HG03135 (cell line): Measurements from ENCODE around the gene ZNF697.
"Not testable (repeated sequence)": the region's sequence is repeated elsewhere in the genome, so short reads cannot be mapped to it uniquely, and the experiment has no call there.

ENCODE experiments used
- ATAC-seq: cut with Tn5 transposase; IDR thresholded peaks from one replicate; pipeline ENCODE4 v1.9.1; 2021; ENCODE audit warnings: mild to moderate bottlenecking, moderate library complexity; ENCODE audit not compliant: unreplicated experiment

The ZNF697 gene

DNA sequence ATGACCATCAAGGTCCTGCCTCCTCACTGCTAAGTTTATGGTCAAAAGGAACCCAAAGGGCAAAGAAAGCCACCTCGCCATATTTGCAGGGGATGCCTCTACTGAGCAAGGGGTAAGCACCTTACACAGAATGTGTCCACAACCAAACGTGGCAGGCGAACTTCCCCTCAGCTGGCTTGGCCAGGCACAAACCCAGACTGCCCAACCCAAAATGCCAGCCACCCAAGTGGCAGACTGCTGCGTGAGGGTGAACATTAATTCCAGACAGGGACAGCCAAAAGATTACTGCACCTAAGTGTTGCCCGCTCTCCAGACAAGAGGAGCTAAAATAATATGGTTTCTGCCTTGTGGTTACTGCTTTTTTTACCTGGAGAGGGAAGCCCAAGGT, 16.0 kb downstream of the ZNF697 start:
- no peak for ATAC-seq

DNA sequence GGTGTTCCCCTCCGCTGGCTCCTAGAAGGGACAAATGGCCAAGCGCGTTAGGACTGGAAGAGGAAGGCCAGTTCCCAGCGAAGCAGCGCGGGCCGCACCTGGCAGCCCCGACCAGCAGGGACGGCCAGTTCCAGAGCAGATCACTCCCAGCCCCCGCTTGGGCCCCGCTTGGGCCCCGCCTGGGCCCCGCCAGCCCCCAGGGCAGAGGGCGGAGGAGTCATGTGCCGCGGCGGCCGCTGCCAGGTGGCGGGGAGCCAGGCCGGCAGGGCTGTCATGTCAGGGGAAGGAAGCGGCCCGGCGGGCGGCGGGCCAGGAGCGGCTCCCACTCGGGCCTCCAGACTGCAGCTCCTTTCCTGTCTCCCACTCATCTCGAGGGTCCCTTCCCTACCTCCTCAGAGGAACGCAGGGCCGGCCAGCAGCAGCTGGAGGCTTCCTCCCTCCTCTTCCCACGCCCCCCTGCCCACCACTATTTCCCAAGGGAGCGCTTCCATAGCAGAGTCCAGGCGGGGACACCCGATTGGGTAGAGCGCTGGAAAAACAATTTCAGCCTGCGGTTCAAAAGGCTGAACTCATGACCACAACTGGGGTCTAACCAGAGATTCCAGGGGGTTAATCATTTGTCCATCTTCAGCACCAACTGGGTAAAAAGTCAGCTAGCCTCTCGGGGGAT, 16.5 kb downstream of the ZNF697 start:
- peak; percentile 66 for ATAC-seq

DNA sequence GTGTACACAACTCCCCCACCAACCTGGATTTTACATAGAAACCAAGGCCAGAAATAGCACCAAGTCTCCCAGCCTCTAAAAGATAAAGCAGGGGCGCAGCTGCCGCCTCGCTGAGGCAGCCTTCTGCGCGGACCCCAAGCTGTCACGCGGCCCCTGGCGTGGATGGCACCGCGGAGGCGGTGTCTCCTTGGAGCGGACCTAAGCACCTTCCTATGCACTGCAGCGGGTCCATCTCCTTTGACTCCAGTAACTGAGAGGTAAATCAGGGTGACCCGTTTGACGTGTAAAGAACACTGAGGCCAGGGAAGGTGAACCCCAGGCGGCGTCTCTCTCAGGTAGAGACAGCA, 17.0 kb downstream of the ZNF697 start:
- peak; percentile 11 for ATAC-seq

DNA sequence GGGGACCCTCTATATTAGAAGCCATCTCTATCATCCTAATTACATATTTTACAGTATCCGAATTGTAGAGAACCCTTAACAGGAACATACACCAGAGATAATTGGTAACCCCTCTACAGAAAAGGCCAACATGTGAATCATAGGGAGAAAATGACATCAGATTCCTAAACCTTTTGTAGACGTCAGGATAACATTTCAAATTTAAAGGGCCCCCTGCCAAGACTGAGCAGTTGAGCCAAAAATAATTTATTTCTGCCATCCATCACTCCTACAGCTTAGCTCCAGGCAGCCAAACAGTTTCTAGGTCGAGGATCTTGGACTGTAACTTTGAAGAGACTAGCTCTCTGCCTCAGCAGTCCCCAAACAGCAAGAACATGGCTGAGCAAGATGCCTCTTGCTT, 21.2 kb downstream of the ZNF697 start:
- no peak for ATAC-seq

DNA sequence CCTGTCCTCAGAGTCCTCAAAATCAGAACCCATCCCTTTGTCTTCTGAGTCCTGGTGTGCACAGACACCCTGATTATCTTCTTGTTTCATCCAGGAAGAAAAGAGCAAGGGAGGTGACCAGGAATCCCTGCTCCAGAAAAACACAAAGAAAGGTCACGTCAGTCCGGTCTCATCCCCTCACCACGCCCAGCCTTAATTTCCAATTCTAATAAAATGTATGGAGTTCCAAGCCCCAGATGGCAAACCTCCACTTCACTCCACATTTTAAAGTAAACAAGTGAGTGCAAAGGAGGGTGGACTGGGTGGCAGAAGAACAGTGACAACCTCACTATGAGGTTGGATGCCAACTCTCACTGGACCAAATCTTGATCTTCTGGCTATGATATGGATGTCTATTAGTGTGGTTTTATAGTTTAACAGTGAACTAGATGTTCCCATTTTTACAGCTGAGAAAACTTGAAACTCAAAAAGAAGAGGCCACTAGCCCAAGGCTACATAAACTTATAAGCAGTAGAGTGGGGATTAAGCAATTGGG, 22.0 kb downstream of the ZNF697 start:
- no peak for ATAC-seq

DNA sequence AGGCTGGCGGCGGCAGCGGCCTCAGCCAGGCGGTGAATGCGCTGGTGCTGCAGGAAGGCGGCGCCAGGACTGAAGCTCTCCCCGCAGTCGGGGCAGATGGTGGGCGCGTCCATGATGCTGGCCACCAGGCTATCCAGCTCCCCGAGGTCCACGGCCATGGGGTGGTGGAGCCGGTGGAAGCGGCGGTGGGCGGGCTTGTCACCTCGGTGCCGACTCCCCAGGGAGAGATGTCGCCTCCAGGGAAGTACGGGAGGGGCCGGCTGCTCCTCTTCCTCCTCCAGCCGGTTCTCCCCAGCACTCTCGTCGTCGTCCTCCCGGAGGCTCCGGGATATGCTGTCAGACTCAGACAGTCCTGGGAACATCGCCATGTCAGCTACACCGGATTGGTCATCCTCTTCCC, 24.4 kb downstream of the ZNF697 start:
- no peak for ATAC-seq

DNA sequence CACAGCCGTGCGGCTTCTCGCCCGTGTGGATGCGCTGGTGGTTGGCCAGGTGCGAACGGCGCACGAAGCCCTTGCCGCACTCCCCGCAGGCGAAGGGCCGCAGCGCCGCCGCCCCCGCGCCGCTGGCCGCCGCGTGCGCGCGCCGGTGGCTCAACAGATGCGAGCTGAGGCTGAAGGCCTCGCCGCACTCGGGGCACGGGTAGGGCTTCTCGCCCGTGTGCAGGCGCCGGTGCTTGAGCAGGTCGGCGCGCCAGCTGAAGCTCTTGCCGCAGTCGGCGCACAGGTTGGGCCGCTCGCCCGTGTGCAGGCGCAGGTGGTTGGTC, 24.9 kb downstream of the ZNF697 start:
- ATAC-seq = no peak

DNA sequence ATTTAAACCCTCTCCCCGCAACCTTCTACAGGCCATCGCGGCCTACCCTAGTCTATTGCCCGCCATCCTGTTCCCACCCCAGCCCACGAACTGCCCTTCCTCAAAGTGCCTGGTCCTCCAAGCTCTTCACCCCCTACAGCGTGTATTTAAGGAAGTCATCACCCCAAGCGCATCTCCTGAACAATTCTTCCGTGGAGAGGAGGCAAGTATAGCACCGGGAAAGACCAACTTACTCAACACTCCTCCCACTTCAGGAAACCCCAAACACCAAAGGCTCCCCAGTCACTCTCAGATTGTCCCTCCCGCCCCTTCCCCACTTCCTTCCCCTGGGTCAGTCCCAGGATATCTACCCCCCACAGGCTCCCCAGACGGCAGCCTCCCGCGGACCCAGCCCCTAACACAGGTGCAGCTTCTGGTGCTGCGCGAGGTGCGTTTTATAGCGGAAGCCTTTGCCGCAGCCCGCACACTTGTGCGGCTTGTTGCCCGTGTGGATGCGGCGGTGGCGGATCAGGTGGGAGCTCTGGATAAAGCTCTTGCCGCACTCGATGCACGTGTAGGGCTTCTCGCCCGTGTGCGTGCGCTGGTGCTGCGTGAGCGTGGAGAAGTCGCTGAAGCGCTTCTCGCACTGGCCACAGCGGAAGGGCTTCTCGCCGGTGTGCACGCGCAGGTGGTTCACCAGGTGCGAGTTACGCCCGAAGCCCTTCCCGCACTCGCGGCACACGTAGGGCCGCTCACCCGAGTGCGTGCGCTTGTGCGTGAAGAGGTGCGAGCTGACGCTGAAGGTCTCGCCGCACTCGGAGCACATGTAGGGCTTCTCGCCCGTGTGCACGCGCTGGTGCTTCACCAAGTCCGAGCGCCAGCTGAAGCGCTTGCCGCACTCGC, 25.5 kb downstream of the ZNF697 start:
- ATAC-seq = no peak

DNA sequence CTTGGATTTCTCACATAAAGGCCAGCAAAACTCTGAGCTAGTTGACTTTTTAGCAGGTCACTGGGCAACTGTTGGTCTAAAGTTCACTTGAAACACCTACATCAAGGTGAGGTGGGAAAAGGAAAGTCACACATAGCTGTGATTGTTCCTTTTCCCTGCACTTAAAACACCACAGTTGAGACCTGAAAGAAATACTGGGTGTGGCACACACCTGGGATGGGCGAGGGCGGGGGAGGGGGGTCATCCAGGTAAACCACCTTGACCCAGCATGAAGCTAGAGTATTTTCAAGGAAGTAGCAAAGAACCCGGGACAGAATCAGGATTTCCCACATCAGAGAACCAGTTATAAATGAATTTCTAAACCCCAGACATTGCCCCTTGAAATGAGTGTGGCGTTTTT, 26.4 kb downstream of the ZNF697 start:
- ATAC-seq = no peak

DNA sequence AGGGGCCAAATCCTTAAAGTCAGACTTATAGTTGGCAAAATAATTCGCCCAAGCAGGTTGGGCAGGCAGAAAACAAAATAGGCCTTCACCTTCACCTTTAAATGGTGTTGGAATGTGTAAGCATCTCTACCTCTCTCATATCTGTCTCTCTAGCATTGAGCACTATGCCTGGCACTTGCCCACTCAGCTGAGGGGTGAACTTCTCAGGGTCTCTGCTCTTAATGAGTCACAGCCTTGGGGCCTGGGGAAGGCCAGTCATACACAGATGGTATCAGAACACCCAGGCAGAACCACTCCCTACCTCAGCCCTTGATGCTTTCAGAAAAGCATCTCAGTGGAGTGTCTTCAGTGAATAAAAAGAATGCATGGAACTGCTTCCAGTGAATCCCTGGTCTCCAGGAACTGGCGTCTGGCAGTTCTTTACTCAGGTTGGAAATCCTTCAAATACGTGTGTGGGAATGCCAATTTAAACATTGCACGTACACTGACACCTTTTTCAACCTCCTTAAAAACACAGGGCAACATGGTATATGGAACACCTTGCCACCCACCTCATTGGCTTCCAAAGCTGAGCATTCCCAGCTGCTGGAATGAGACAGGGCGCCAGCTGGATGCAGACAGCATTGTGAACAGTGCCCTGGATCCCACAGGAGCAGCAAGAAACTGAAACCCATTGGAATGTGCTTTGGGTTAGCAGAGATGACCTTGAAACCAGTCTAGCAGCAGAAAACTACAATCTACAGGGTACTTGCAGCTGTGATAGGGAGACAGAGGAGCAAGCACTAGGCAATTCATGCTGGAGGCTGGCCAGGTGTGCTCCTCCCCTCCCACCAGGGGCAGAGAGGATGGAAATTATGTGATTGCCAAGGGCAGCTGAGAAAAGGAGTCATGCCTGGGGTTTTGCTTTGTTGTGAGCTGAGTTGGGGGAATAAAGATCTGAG, 30.0 kb downstream of the ZNF697 start:
- no peak for ATAC-seq

DNA sequence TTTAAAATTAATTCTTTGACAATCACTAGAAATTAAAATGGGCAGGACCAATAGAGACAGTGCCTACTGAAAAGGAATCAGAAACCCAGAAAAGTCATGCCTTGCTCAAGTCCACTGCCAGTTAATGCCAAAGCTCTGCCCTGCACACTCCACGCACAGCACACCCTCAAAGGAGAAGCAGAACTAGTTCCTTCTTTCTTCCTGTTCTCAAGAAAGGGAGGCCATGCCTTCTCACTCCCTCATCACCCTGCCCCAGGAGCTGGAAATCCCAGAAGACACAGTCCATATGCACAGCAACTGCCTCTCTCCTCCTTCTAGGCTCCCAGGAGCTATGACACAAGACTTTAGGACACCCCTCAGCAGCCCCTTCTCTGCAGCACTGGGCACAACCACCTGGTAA, 31.3 kb downstream of the ZNF697 start:
- ATAC-seq = not testable (repeated sequence)

DNA sequence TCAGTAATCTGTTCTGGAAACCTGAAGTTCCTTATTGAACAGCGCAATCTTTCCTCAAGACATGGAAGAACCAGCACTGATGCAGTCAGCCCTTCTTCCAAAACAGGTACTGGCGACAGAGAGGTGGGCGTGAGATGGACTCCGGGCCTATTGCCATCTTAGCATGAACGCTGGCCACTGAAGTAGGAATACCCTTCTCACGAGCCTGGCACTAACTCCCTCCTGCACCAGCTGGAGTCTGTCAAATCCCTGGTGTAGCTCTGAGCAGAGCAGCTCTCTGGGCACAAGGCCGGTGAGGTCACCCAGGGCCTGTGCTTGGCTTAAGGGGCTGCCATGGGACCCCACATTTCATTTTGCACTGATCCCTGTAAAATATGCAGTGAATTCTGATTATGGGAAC, 33.0 kb downstream of the ZNF697 start:
- ATAC-seq = not testable (repeated sequence)

DNA sequence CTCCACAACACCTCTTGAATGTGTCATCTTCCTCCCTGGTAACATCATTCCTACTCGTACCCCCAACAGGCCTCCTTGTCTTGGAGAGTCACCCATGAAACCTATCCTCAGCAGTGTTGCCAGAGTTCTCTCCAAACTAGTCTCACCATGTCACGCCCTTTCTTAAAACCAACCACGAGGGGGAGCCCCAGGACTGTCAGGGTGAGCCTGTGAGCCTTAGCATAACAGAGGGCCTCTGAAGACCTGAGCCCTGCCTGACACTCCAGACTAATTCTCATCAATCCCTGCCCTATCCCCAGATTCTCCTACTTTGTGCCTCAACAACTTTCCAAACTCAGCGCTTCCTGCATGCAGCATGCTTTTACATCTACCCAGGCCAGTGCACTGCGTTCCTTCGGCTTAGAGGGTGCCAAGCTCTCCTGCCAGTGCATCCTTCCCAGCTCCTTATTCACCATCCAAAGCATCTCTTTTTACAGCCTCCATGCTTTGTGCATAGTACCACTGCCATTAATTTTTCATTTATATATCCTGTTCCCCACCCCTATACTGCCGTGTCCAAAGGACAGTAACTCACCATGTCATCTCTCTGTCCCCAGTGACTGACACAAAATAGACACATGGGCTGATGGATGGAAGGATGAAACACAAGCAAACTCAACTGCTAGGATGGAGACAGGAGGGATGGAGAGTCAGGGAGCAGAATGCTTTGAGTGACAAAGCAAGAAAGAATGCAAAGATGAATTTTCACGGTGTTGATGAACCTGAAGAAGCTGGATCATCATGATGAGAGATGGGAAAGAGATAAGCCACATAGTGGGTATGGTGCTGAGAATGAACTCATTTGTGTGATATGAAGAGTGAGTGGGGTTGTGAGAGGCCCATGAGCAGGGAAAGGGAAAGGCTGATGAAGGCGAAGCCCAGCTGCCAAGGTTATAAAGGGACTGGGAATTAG, 34.0 kb downstream of the ZNF697 start:
- peak; percentile 87 for ATAC-seq

DNA sequence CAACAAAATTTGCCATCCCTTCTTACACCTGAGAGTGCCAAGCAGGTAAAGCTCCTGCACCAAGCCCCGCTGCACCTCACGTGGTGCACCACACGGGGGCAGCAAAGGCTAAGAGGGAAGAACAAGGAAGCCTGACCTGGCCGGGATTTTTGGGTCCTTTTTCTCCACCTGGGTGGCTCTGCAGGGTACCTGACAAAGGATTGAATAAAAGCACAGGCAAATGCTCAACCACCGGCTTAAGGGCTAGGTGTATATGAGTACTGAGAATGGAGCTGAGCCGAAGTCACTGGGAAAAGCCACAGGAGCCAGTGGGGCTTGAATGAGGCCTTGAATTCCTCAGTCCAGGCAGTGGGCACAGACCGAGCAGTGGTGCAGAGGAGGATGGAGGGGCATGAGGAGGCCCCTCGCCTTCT, 36.4 kb downstream of the ZNF697 start:
- no peak for ATAC-seq

DNA sequence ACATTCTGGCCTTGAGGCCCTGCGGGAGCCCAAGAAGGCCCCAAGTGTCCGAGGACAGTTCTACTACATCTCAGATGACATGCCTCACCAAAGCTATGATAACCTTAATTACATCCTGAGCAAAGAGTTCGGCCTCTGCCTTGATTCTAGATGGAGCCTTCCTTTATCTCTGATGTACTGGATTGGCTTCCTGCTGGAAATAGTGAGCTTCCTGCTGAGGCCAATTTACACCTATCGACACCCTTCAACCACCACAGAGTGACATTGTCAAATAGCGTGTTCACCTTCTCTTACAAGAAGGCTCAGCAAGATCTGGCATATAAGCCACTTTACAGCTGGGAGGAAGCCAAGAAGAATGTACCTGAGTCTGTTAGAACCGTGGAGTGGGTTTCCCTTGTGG, 39.2 kb downstream of the ZNF697 start:
- not testable (repeated sequence) for ATAC-seq

DNA sequence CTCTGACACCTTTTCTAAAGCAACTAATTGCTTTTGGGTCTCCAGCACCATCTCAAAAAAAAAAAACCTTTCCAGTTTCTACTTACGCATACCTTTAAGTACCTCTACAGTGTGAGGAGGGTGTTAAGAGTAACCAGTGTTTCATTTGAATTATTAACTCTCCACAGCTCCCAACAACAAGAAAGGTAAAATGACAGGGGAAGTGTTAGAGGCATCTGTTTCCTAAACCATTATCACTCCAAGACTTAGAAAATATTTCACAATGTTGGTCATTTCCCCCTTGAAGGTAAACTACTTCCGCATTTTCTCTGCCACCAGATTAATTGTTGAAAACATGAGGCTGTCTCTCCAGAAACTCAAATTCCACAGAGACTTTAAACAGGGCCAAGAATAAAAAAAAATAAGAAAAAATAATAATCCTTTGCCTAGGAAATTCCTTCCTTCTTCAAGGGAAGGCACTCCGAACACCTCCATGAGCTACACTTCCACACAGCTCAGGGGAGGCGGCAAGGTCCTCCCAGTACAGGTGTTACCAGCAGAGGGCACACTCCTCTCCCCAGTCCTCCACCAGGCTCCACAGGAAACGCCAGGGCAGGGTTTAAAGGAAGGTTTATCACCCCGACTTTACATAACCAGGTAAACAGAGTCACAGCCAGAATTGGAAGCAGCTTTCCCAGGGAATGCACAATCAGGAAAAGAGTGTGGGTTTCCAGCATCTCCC, 40.8 kb downstream of the ZNF697 start:
- ATAC-seq = not testable (repeated sequence)

DNA sequence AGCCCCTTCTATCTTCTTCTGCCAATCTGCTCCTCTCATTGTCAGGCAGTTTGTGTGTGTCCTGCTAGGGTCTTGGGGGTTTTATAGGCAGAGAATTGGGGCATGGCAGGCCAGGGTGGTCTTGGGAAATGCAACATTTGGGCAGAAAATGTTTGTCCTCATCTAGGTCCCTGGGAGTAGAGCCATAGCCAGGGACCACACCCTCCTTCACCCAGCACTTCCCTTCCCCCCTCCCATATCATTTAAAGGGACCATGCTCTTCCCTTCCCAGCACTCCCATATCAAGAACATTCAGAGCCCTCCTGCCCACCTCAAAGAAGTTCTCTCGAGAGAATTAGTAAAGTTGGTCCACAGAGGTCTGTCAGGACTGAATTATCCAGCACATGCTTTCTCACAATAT, 41.7 kb downstream of the ZNF697 start:
- ATAC-seq = no peak

DNA sequence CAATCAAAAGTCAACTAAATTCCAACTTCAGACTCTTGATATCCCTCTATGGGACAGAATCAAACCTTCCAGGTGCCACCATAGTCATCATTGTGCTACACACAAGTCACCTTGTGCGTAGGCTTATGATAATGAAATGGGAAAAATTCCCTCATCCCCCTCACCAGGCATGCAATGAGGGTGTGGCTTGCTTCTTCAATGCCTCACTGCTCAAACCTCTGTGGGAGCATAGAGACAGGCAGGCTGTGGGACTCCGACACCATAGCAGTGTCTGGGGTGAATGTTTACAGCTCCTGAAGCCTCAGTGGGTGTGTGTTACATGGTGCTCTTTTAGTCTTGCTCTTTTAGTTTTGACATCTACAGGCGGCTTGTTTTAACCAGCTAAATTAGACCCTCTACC, 42.4 kb downstream of the ZNF697 start:
- ATAC-seq = no peak

DNA sequence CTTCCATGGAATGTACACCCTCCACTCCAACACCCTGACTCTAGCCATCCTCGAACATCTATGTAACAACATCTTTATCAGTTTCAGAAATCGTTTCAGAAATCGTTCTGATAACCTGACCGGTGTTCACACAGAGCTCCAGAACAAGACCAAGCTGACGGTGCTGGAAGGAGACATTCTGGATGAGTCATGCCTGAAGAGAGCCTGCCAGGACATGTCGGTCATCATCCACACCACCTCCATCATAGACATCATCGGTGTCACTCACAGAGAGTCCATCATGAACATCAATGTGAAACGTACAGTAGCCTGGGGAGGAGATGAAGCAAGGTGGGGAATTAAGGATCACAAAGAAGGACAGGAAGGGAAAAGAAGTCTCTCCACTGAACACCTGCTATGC, 43.0 kb downstream of the ZNF697 start:
- not testable (repeated sequence) for ATAC-seq

DNA sequence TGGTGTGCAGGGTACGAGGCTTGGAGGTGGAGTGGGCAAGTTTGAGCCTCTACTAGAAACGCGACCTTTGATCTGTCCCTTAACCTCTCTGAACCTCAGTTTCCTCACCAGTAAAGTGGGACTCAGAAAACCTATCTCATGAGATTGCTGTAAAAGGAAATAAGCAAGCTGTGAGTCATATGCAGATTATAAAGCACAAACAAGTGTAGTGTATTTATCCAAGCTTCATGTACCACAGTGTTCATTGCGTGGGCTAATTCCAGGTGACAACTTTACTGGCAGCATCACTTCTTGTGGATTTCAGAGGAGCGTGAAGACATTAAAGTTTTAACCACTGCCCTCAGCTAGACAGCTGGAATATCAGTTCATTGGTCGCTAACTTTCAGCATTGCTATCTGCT, 44.4 kb downstream of the ZNF697 start:
- no peak for ATAC-seq
